GM21515 (cell line): ENCODE results near the gene RNF157.

Experiments used
- ATAC-seq: cut with Tn5 transposase; IDR thresholded peaks from one replicate; pipeline ENCODE4 v1.9.1; 2021; ENCODE audit not compliant: unreplicated experiment

The RNF157 gene

GRCh38 chr17:76161619-76162266, 78.5 kb downstream of the RNF157 start:
- ATAC-seq, result no peak

GRCh38 chr17:76160896-76161528, 79.3 kb downstream of the RNF157 start:
- ATAC-seq, result no peak

- no peak for ATAC-seq
These were observed 81.1 kb downstream of the RNF157 start for GRCh38 chr17:76159157-76159556.

GRCh38 chr17:76157759-76158158, 82.5 kb downstream of the RNF157 start:
- no peak for ATAC-seq

GRCh38 chr17:76156662-76156991, 83.7 kb downstream of the RNF157 start:
- ATAC-seq, result no peak

GRCh38 chr17:76155988-76156661, 84.2 kb downstream of the RNF157 start:
- ATAC-seq, result no peak

- ATAC-seq, result no peak
These were observed 85.1 kb downstream of the RNF157 start for GRCh38 chr17:76154936-76155845.

- ATAC-seq, result no peak
These were observed 86.0 kb downstream of the RNF157 start for GRCh38 chr17:76154292-76154691.

GRCh38 chr17:76153640-76154039, 86.7 kb downstream of the RNF157 start:
- ATAC-seq, result no peak

- ATAC-seq, result no peak
These were observed 87.1 kb downstream of the RNF157 start for GRCh38 chr17:76153202-76153601.

- no peak for ATAC-seq
These were observed 87.7 kb downstream of the RNF157 start for GRCh38 chr17:76152591-76152990.

GRCh38 chr17:76151896-76152454, 88.3 kb downstream of the RNF157 start:
- ATAC-seq, result no peak

- no peak for ATAC-seq
These were observed 89.3 kb downstream of the RNF157 start for GRCh38 chr17:76150712-76151622.

GRCh38 chr17:76149214-76149613, 91.1 kb downstream of the RNF157 start:
- no peak for ATAC-seq

- no peak for ATAC-seq
These were observed 92.3 kb downstream of the RNF157 start for GRCh38 chr17:76148015-76148326.

GRCh38 chr17:76147211-76148014, 92.9 kb downstream of the RNF157 start:
- ATAC-seq, result no peak

- no peak for ATAC-seq
These were observed 94.0 kb downstream of the RNF157 start for GRCh38 chr17:76146053-76146851.

- no peak for ATAC-seq
These were observed 94.9 kb downstream of the RNF157 start for GRCh38 chr17:76145231-76146052.
